GM12801 (cell line): ENCODE results near the gene PXYLP1.

Experiments used
- TF ChIP-seq, protein P1 (sequence below): IDR thresholded peaks from one replicate; pipeline ENCODE4 v1.5.1; 2011; ENCODE audit warnings: control low read depth; ENCODE audit not compliant: insufficient read length; ENCODE audit errors: extremely low read depth

PXYLP1 gene

DNA sequence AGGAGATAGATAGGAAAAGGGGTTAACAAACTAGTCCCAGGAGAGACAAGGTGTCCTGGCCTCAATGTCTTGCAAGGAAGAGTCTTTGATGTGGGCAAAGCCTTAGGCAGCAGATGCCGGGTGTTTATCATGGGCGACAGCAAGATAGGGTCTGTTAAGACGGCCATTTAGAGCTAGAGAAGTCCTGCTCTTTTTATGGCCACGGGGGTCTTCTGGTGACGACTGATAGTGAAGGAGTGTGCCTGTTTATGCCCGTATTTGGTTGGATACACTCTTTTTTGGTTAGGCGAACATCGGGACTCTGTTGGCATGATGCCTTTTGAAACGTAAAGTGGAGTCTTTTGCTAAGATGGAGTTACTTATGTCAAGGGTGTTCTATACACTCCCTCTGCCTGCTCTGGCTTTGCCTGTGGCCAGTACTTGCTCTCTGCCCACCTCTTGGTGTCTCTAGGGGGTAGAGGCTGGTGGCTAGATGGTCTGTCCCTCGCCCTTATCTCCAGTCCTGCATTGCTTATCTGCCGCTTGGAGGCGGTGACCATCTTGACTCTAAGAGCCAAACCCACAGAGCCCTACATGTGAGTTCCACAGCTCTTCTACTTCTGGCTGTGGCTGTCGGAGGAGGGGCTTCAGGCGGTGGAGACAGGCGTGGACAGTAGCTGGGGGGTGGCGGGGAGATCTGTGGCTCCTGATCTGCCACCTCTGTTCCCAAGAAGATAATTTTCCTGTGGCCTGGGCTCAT is 80.9 kb downstream of the PXYLP1 start:
- TF ChIP-seq, protein P1, sequence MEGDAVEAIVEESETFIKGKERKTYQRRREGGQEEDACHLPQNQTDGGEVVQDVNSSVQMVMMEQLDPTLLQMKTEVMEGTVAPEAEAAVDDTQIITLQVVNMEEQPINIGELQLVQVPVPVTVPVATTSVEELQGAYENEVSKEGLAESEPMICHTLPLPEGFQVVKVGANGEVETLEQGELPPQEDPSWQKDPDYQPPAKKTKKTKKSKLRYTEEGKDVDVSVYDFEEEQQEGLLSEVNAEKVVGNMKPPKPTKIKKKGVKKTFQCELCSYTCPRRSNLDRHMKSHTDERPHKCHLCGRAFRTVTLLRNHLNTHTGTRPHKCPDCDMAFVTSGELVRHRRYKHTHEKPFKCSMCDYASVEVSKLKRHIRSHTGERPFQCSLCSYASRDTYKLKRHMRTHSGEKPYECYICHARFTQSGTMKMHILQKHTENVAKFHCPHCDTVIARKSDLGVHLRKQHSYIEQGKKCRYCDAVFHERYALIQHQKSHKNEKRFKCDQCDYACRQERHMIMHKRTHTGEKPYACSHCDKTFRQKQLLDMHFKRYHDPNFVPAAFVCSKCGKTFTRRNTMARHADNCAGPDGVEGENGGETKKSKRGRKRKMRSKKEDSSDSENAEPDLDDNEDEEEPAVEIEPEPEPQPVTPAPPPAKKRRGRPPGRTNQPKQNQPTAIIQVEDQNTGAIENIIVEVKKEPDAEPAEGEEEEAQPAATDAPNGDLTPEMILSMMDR, result no peak

DNA sequence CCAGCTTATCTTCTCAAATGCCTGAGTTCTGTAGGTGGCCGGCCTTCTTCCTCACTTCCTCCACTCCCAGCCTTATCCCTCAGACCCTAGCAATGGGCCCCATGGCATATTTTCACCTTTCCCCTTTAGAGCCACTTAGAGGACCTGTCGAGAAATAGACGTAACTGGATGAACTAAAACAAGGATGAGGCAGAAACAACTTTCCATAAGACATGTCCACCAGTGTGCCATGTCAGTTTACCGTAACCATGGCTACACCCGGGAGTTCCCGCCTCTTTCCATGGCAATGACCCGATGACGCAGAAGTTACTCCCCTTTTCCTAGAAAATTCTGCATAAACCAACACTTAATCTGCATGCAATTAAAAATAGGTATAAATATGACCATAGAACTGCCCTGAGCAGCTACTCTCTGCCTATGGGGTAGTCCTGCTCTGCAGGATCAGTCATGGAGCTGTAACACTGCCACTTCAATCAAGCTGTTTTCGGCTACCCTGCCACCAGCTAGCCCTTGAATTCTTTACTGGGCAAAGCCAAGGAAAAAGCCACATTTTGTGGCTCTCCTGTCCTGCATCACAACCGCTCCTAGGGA is 81.6 kb downstream of the PXYLP1 start:
- TF ChIP-seq, protein P1, result no peak

DNA sequence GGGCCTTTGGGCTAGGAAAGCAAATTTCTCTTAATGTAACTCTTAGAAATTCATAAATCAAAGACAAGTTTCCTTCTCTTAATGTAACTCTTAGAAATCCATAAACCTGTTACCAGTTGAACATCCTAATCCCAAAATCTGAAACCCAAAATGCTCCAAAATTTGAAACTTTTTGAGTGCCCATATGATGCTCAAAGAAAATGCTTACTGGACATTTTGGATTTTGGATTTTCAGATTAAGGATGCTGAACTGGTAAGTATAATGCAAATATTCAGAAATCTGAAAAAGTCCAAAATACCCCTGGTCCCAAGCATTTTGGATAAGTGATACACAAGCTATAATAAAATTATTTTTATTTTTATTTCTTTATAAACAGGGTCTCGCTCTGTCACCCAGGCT is 85.2 kb downstream of the PXYLP1 start:
- TF ChIP-seq, protein P1, result no peak

DNA sequence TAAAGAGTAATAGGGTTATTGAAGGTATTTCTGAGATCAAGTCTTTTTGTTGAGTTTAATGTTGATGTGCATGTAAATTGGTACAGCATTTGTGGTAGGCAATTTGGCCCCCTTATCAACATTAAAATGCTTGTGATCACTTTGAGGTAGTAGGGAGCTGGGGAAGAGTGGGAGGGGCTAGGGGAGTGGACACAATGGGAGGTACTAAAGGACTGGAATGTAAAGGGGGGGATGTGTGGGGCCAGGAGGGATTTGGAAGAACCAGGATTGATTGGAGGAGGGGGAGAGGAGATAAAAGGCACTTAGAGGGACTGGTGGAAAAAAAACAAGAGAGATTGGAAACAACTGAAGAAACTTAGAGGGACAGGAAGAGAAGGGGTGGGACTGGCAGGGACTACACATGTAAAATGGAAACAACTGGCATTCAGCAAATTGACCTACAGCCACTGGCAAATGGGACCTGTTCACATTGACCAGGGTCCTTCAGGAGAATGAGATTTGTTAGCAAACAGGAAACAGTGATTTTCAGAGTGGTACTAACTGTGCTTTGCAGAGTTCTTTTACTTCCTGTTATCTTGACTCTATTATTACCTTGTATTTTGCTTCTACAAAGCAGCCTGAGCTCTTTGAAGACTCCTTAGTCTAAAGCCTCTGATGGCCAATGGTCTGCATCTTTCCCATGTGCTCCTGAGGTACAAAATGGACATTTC is 88.9 kb downstream of the PXYLP1 start:
- TF ChIP-seq, protein P1, result no peak

DNA sequence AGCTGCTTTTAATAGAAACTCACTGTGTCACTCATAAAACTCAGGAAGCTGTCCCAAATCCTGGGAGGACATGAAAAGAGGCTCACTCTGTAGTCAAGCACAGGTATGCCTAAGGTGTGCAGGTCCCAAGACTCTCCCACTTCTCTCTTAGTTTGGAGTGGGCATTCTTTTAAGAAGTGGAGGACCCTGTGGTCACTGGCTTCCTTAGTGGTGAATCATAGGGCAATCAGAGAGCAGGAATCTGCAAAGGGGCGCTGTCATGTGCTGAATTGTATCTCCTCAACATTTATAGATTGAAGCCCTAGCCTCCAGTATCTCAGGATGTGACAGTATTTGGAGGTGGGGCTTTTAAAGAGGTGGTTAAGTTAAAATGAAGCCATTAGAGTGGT is 89.5 kb downstream of the PXYLP1 start:
- TF ChIP-seq, protein P1, result no peak

DNA sequence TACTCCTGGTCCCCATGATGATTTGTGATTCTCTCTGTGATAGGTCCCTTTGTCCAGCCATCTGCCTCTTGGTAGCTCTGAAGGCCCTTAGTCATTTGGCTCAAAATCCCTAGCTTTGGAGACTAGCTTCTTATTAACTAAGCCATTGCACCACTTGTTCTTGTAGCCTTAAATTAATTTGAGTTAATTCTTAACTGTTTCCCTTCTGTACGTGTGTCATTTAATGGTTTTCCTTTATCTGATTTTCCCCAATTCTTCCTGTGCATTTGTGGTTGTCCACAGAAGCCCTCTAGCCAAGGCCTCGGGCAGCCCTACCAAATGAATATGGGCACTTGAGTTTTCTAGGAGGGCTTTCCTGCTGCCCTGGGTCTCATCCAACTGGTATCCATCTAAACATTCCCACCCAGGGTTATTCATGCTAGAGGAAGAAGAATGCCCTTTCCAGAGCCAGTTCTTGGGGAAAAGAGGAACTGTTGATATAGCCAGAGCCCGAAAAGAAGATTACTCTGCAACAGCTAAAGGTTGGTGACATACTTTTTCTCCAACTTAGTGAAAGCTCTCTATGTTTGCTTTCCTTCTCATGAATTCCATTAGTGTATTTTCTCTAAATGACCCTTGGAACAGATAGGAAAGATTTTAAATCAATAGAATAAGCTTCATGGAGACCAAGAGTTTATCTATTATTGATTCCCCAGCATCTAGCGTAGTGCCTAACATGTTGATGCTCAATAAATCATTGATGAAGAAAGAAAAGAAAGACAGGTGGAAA is 92.5 kb downstream of the PXYLP1 start:
- TF ChIP-seq, protein P1, result no peak

DNA sequence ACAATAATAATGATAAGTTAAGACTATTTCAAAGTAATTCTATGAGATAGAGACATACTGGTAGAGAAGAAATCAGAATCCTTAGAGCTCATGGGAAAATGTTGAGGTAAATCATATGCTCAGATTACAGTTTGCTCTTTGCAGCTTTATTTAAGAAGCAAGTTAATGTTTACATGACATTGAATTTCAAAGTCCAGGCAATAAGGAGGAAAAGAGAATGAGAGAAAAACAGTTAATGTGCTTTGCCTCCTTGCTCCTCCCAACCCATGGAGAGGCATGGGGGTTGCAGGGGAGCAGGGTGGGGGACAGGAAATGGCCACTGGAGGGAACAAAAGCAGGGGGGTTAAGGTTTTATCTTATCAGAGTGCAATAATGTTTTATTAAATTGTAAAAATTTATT is 94.5 kb downstream of the PXYLP1 start:
- TF ChIP-seq, protein P1, result no peak
